HCT116 (cell line): ENCODE measurements around the gene ADIRF.

Source experiments
- SRF ChIP-seq: IDR thresholded peaks from 2 replicates; pipeline ENCODE4 v1.6.1; 2012; ENCODE audit warnings: low read depth
- TF ChIP-seq, protein P1 (sequence below), 3 experiments: fragments of 200-600 bp in 1 of 3; sonication (generic) in 1 of 3; IDR thresholded peaks in 2 of 3; conservative IDR thresholded peaks in 1 of 3; 2 replicates each; pipeline ENCODE4 v1.5.1; 2012 to 2017; ENCODE audit warnings: low read depth in 2 of 3, low read length in 2 of 3, antibody characterized with exemption in 1 of 3, borderline replicate concordance in 1 of 3, control low read depth in 1 of 3, mild to moderate bottlenecking in 1 of 3, mixed read lengths in 1 of 3, mixed run types in 1 of 3, moderate library complexity in 1 of 3; ENCODE audit not compliant: insufficient read depth in 1 of 3

DNA sequence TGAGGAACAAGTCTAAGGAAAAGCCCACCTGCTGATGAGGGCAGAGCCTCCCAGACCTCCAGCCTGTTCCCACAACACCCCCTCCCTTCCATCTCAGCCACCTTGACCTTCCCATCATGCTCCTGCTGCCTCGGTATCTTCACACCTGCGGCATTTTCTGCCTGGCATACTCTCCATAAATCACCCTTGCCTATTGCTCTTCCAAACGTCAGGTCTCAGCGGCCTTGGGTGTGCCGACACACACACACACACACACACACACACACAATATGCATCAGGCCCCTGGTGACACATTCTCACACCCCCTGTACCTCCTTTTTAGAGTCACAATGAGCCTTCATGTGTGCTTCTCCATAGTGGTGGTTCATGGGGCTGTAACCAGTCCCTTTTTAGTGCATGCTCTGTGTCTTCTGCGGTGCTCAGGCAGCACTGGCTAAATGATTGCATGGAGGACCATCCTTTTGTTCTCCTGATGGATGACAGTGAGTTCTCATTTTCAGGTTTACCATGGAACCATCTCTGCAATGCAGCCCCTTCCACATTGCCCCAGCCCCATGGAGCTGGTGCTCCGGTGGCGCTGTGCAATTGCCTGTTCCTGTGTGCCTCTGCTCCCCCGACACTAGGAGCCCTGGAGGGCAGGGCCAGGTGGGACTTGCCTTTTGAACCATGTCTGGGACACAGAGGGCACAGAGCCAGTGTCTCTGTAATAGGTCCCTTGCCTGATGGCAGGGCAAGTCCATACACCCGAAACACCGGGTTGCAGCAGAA lies 4.5 kb downstream of the ADIRF start:
- TF ChIP-seq, protein P1, sequence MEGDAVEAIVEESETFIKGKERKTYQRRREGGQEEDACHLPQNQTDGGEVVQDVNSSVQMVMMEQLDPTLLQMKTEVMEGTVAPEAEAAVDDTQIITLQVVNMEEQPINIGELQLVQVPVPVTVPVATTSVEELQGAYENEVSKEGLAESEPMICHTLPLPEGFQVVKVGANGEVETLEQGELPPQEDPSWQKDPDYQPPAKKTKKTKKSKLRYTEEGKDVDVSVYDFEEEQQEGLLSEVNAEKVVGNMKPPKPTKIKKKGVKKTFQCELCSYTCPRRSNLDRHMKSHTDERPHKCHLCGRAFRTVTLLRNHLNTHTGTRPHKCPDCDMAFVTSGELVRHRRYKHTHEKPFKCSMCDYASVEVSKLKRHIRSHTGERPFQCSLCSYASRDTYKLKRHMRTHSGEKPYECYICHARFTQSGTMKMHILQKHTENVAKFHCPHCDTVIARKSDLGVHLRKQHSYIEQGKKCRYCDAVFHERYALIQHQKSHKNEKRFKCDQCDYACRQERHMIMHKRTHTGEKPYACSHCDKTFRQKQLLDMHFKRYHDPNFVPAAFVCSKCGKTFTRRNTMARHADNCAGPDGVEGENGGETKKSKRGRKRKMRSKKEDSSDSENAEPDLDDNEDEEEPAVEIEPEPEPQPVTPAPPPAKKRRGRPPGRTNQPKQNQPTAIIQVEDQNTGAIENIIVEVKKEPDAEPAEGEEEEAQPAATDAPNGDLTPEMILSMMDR (IDR thresholded peaks at IDR 0.05 in 2 of 3, conservative IDR thresholded peaks at IDR 0.05 in 1 of 3; ENCODE audit: borderline replicate concordance in 1 of 3, insufficient read depth in 1 of 3, low read depth in 2 of 3, low read length in 2 of 3), result no peak
- TF ChIP-seq SRF, result no peak
